IPS-18c (cell line): ENCODE measurements around the gene ATXN10.
"Not testable (repeated sequence)": the region's sequence is repeated elsewhere in the genome, so short reads cannot be mapped to it uniquely, and the experiment has no call there.

ENCODE experiments used
- H3K4me3 ChIP-seq: 2 replicates; pipeline ENCODE4 v1.7.0; 2013; ENCODE audit warnings: low read depth, mild to moderate bottlenecking, low read length, moderate library complexity; ENCODE audit not compliant: insufficient read depth
- H3K9me3 ChIP-seq: one replicate; pipeline ENCODE4 v1.6.1; 2013; ENCODE audit warnings: mild to moderate bottlenecking, low read length, moderate library complexity; ENCODE audit not compliant: control insufficient read depth, insufficient read depth

The ATXN10 gene

GRCh38 chr22:45688600-45689080 is 17.0 kb downstream of the ATXN10 start:
- Histone ChIP-seq H3K4me3 (no peak overlapping the region), H3K9me3 (no peaks in the 10 kb centered on the region)

GRCh38 chr22:45689211-45689610 is 17.6 kb downstream of the ATXN10 start:
- Histone ChIP-seq H3K4me3 (no peak overlapping the region), H3K9me3 (no peaks in the 10 kb centered on the region)

- no peak overlapping the region for H3K4me3 ChIP-seq
- H3K9me3 ChIP-seq = no peaks in the 10 kb centered on the region
Measured at GRCh38 chr22:45690008-45690407, 18.4 kb downstream of the ATXN10 start.

GRCh38 chr22:45692549-45692948 is 20.9 kb downstream of the ATXN10 start:
- no peak overlapping the region for H3K4me3 ChIP-seq

GRCh38 chr22:45693835-45694234 is 22.2 kb downstream of the ATXN10 start:
- Histone ChIP-seq H3K9me3 (no peaks in the 10 kb centered on the region), H3K4me3 (no peak overlapping the region)

More at GRCh38 chr22:45692549-45692948, 20.9 kb downstream of the ATXN10 start:
- H3K9me3 ChIP-seq = no peaks in the 10 kb centered on the region

- Histone ChIP-seq H3K9me3 (no peaks in the 10 kb centered on the region), H3K4me3 (no peak overlapping the region)
Measured at GRCh38 chr22:45696227-45696626, 24.6 kb downstream of the ATXN10 start.

GRCh38 chr22:45698094-45698493 is 26.5 kb downstream of the ATXN10 start:
- Histone ChIP-seq H3K9me3 (no peaks in the 10 kb centered on the region), H3K4me3 (no peak overlapping the region)

GRCh38 chr22:45702981-45703380 is 31.3 kb downstream of the ATXN10 start:
- H3K4me3 ChIP-seq = no peak overlapping the region
- H3K9me3 ChIP-seq = no peaks in the 10 kb centered on the region

GRCh38 chr22:45703758-45704157 is 32.1 kb downstream of the ATXN10 start:
- no peaks in the 10 kb centered on the region for H3K9me3 ChIP-seq
- no peak overlapping the region for H3K4me3 ChIP-seq

- H3K4me3 ChIP-seq = no peak overlapping the region
- H3K9me3 ChIP-seq = no peaks in the 10 kb centered on the region
Measured at GRCh38 chr22:45704648-45705047, 33.0 kb downstream of the ATXN10 start.

GRCh38 chr22:45707605-45708004 is 36.0 kb downstream of the ATXN10 start:
- Histone ChIP-seq H3K9me3 (no peaks in the 10 kb centered on the region), H3K4me3 (no peak overlapping the region)

GRCh38 chr22:45708145-45708544 is 36.5 kb downstream of the ATXN10 start:
- H3K9me3 ChIP-seq = no peaks in the 10 kb centered on the region
- no peak overlapping the region for H3K4me3 ChIP-seq

- Histone ChIP-seq H3K4me3 (no peak overlapping the region), H3K9me3 (no peaks in the 10 kb centered on the region)
Measured at GRCh38 chr22:45709060-45709739, 37.6 kb downstream of the ATXN10 start.

GRCh38 chr22:45709866-45710265 is 38.2 kb downstream of the ATXN10 start:
- no peaks in the 10 kb centered on the region for H3K9me3 ChIP-seq
- H3K4me3 ChIP-seq = no peak overlapping the region

- no peak overlapping the region for H3K4me3 ChIP-seq
- no peaks in the 10 kb centered on the region for H3K9me3 ChIP-seq
Measured at GRCh38 chr22:45710469-45710868, 38.8 kb downstream of the ATXN10 start.

- H3K4me3 ChIP-seq, H3K9me3 ChIP-seq: not testable (repeated sequence)
Measured at GRCh38 chr22:45714390-45714789, 42.8 kb downstream of the ATXN10 start.

GRCh38 chr22:45717789-45718188 is 46.2 kb downstream of the ATXN10 start:
- no peak overlapping the region for H3K4me3 ChIP-seq
- no peaks in the 10 kb centered on the region for H3K9me3 ChIP-seq

GRCh38 chr22:45718391-45718790 is 46.8 kb downstream of the ATXN10 start:
- Histone ChIP-seq H3K4me3 (no peak overlapping the region), H3K9me3 (no peaks in the 10 kb centered on the region)

- no peaks in the 10 kb centered on the region for H3K9me3 ChIP-seq
- H3K4me3 ChIP-seq = no peak overlapping the region
Measured at GRCh38 chr22:45720839-45721378, 49.3 kb downstream of the ATXN10 start.
